ENCODE results near the gene MCM5. TPM values are rescaled to one million over a fixed set of nuclear protein-coding genes. Genes with fewer than 3 reads are reported as not detected.
A peak's percentile ranks its signal among the peaks of the same experiment; 100 is the strongest.
"Not testable (repeated sequence)": the region's sequence is repeated elsewhere in the genome, so short reads cannot be mapped to it uniquely, and the experiment has no call there.

The MCM5 gene
- polyA plus RNA-seq, 3 donors = 23.4 to 39.8 (median 25.5) TPM

DNA sequence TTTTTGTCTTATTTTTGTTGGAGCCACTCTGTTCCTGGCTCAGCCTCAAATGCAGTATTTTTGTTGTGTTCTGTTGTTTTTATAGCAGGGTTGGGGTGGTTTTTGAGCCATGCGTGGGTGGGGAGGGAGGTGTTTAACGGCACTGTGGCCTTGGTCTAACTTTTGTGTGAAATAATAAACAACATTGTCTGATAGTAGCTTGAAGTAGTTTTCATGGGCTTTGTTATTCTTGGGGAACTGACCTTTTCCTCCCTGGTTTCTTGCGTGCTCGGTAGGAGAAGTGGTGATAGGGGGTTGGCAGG is 6.0 kb upstream of the MCM5 start:
- Mint-ChIP-seq H3K27ac (peak overlapping the region in 4 of 7 donors; percentile 38 to 69 (median 60)), H3K4me1 (peaks cover 22% of the 10 kb centered on the region), H3K4me3 (no peak overlapping the region), H3K27me3 (ENCODE audit: low read depth in 3 of 3) (peaks cover 0 to 3% (median 1%) of the 10 kb centered on the region in 3 donors), H3K9me3 (peaks cover 0 to 1% (median 0%) of the 10 kb centered on the region in 7 donors), H3K36me3 (peaks cover 52 to 63% of the 10 kb centered on the region in 2 donors)
- H3K4me1 ChIP-seq (ENCODE audit: control insufficient read depth in 1 of 2, insufficient read depth in 2 of 2, low read length in 2 of 2) = peaks cover 20 to 33% of the 10 kb centered on the region in 2 donors
- intact Hi-C loops (cut with micrococcal nuclease) = no loop called here
- no peak overlapping the region for H3K9ac ChIP-seq (ENCODE audit: insufficient read depth, low read length, poor library complexity, severe bottlenecking)
- TF ChIP-seq, protein P1, sequence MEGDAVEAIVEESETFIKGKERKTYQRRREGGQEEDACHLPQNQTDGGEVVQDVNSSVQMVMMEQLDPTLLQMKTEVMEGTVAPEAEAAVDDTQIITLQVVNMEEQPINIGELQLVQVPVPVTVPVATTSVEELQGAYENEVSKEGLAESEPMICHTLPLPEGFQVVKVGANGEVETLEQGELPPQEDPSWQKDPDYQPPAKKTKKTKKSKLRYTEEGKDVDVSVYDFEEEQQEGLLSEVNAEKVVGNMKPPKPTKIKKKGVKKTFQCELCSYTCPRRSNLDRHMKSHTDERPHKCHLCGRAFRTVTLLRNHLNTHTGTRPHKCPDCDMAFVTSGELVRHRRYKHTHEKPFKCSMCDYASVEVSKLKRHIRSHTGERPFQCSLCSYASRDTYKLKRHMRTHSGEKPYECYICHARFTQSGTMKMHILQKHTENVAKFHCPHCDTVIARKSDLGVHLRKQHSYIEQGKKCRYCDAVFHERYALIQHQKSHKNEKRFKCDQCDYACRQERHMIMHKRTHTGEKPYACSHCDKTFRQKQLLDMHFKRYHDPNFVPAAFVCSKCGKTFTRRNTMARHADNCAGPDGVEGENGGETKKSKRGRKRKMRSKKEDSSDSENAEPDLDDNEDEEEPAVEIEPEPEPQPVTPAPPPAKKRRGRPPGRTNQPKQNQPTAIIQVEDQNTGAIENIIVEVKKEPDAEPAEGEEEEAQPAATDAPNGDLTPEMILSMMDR (IDR thresholded peaks at IDR 0.05) = no peak
- no peaks in the 10 kb centered on the region for H3K27me3 ChIP-seq (ENCODE audit: control insufficient read depth in 2 of 2, insufficient read depth in 2 of 2, low read length in 2 of 2)
- peaks cover under 1% of the 10 kb centered on the region for H3K79me2 ChIP-seq (ENCODE audit: insufficient read depth, low read length)
- H3K27ac ChIP-seq (ENCODE audit: low read depth in 1 of 2, low read length in 2 of 2) = peak overlapping the region in 1 of 2 donors; percentile 11
- no peaks in the 10 kb centered on the region for H3K9me3 ChIP-seq (replicated peaks in 1 of 2; ENCODE audit: control insufficient read depth in 1 of 2, insufficient read depth in 1 of 2, low read length in 2 of 2)
- peaks cover 23% of the 10 kb centered on the region for H4K20me1 ChIP-seq (ENCODE audit: insufficient read depth, low read length)
- no peak overlapping the region for H3K4me2 ChIP-seq (replicated peaks; ENCODE audit: extremely low read depth, low read length, poor library complexity, severe bottlenecking)
- DNase-seq = no peak
- peaks cover 44 to 57% of the 10 kb centered on the region in 2 donors for H3K36me3 ChIP-seq (replicated peaks in 1 of 2; ENCODE audit: control insufficient read depth in 1 of 2, insufficient read depth in 2 of 2, low read length in 2 of 2)
- 100% methylated on average over 2 of the region's 4 CpGs for WGBS (ENCODE audit: insufficient coverage)
- no peak overlapping the region for H3K4me3 ChIP-seq (replicated peaks in 1 of 3; ENCODE audit: low read depth in 2 of 3, low read length in 3 of 3)
- no peak overlapping the region for H2AFZ ChIP-seq (ENCODE audit: insufficient read depth, low read depth, low read length, poor library complexity, severe bottlenecking)

DNA sequence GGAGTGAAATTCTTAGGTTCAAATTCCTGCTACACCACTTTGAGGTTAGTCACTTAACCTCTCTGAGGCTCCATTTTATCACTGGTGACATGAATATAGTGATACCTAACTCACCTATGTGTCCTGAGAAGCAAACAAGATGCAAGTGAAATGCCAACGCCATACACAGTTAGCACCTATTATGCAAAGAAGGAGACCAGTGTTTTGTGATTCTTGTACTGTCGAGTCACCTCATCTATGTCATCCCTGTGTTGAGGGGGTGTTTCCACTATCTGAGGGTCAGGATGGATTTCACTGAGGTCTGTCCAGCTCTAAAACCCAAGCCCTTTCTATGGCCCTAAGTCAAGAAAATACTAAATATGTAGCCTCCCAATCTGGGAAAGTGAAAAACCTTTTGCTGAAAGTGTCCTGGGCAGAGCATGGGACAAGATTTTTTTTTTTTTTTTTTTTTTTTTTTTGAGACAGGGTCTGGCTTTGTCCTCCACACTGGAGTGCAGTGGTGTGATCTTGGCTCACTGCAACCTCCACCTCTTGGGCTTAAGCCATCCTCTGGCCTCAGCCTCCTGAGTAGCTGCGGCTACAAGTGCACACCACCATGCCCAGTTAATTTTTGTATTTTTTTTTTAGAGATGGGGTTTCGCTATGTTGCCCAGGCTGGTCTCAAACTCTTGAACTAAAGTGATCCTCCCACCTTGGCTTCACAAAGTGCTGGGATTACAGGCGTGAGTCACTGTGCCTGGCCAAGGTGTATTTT is 5.0 kb upstream of the MCM5 start:
- WGBS (ENCODE audit: insufficient coverage) = no CpG with 5 or more reads among the region's 5 CpGs
- intact Hi-C loops (cut with micrococcal nuclease) = loop anchor here in 1 of 2 donors (5.0 kb wide), 1 partner anchor 43 kb away; no protein-coding TSS in a partner anchor
- H3K27ac Mint-ChIP-seq = peak overlapping the region in 3 of 7 donors; percentile 8 to 54 (median 15)

DNA sequence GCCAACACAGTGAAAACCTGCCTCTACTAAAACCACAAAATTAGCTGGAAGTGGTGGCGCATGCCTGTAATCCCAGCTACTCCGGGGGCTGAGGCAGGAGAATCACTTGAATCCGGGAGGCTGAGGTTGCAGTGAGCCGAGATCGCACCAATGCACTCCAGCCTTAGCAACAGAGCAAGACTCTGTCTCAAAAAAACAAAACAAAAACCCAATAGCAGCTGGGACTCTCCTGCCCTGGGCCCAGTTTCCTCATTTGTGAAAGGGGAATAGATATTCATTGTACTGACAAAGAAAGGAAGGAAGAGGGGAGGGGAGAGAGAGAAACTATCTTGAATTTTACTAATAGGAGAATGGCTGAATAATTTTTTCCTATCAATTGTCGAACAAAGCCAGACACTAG is 3.3 kb upstream of the MCM5 start:
- peaks cover 25 to 35% of the 10 kb centered on the region in 2 donors for H3K36me3 ChIP-seq (replicated peaks in 1 of 2; ENCODE audit: control insufficient read depth in 1 of 2, insufficient read depth in 2 of 2, low read length in 2 of 2)
- not testable (repeated sequence) for H3K9me3 Mint-ChIP-seq; H3K27me3 Mint-ChIP-seq (ENCODE audit: low read depth in 3 of 3); H4K20me1 ChIP-seq (ENCODE audit: insufficient read depth, low read length); H3K27me3 ChIP-seq (ENCODE audit: control insufficient read depth in 2 of 2, insufficient read depth in 2 of 2, low read length in 2 of 2); H3K9me3 ChIP-seq (replicated peaks in 1 of 2; ENCODE audit: control insufficient read depth in 1 of 2, insufficient read depth in 1 of 2, low read length in 2 of 2)
- H3K36me3 Mint-ChIP-seq = peaks cover 32 to 43% of the 10 kb centered on the region in 2 donors
- H3K4me1 ChIP-seq (ENCODE audit: control insufficient read depth in 1 of 2, insufficient read depth in 2 of 2, low read length in 2 of 2) = peaks cover 35 to 52% of the 10 kb centered on the region in 2 donors
- DNase-seq = peak; percentile 54 to 80 (median 73)
- H3K27ac Mint-ChIP-seq = peak overlapping the region; percentile 93 to 98 (median 96)
- H3K4me2 ChIP-seq (replicated peaks; ENCODE audit: extremely low read depth, low read length, poor library complexity, severe bottlenecking) = peak overlapping the region; percentile 40
- peaks cover 25% of the 10 kb centered on the region for H3K79me2 ChIP-seq (ENCODE audit: insufficient read depth, low read length)
- WGBS (ENCODE audit: insufficient coverage) = 37% methylated on average over 3 of the region's 6 CpGs
- peaks cover 37% of the 10 kb centered on the region for H3K4me1 Mint-ChIP-seq
- peak overlapping the region; percentile 57 for H3K9ac ChIP-seq (ENCODE audit: insufficient read depth, low read length, poor library complexity, severe bottlenecking)
- H3K27ac ChIP-seq (ENCODE audit: low read depth in 1 of 2, low read length in 2 of 2) = peak overlapping the region; percentile 81 to 87
- intact Hi-C loops (cut with micrococcal nuclease) = loop anchor here in 1 of 2 donors (5.0 kb wide), 1 partner anchor 44 kb away; no protein-coding TSS in a partner anchor
- peak overlapping the region in 1 of 3 experiments; percentile 42 for H3K4me3 ChIP-seq (replicated peaks in 1 of 3; ENCODE audit: low read depth in 2 of 3, low read length in 3 of 3)
- H2AFZ ChIP-seq (ENCODE audit: insufficient read depth, low read depth, low read length, poor library complexity, severe bottlenecking) = peak overlapping the region; percentile 72
- peak overlapping the region; percentile 27 to 60 for H3K4me3 Mint-ChIP-seq

More for the DNA sequence above, 5.0 kb upstream of the MCM5 start:
- TF ChIP-seq, protein P1 (IDR thresholded peaks at IDR 0.05) = no peak
- H4K20me1 ChIP-seq (ENCODE audit: insufficient read depth, low read length) = peaks cover 17% of the 10 kb centered on the region
- no peak overlapping the region for H3K4me3 ChIP-seq (replicated peaks in 1 of 3; ENCODE audit: low read depth in 2 of 3, low read length in 3 of 3)
- no peaks in the 10 kb centered on the region for H3K9me3 Mint-ChIP-seq
- no peak overlapping the region for H3K4me3 Mint-ChIP-seq
- H3K27me3 Mint-ChIP-seq (ENCODE audit: low read depth in 3 of 3) = peaks cover 0 to 1% (median 0%) of the 10 kb centered on the region in 3 donors
- H3K4me1 ChIP-seq (ENCODE audit: control insufficient read depth in 1 of 2, insufficient read depth in 2 of 2, low read length in 2 of 2) = peaks cover 26 to 40% of the 10 kb centered on the region in 2 donors
- H3K36me3 Mint-ChIP-seq = peaks cover 42 to 53% of the 10 kb centered on the region in 2 donors
- peaks cover 24% of the 10 kb centered on the region for H3K4me1 Mint-ChIP-seq
- no peaks in the 10 kb centered on the region for H3K9me3 ChIP-seq (replicated peaks in 1 of 2; ENCODE audit: control insufficient read depth in 1 of 2, insufficient read depth in 1 of 2, low read length in 2 of 2)
- H3K79me2 ChIP-seq (ENCODE audit: insufficient read depth, low read length) = peaks cover 9% of the 10 kb centered on the region
- H2AFZ ChIP-seq (ENCODE audit: insufficient read depth, low read depth, low read length, poor library complexity, severe bottlenecking) = no peak overlapping the region
- no peaks in the 10 kb centered on the region for H3K27me3 ChIP-seq (ENCODE audit: control insufficient read depth in 2 of 2, insufficient read depth in 2 of 2, low read length in 2 of 2)
- no peak overlapping the region for H3K4me2 ChIP-seq (replicated peaks; ENCODE audit: extremely low read depth, low read length, poor library complexity, severe bottlenecking)
- no peak overlapping the region for H3K27ac ChIP-seq (ENCODE audit: low read depth in 1 of 2, low read length in 2 of 2)
- peaks cover 37 to 51% of the 10 kb centered on the region in 2 donors for H3K36me3 ChIP-seq (replicated peaks in 1 of 2; ENCODE audit: control insufficient read depth in 1 of 2, insufficient read depth in 2 of 2, low read length in 2 of 2)
- DNase-seq = no peak
- no peak overlapping the region for H3K9ac ChIP-seq (ENCODE audit: insufficient read depth, low read length, poor library complexity, severe bottlenecking)
